Adrenal gland (tissue), 12 donors: Measurements from ENCODE around the gene AGO3. TPM values are rescaled to one million over a fixed set of nuclear protein-coding genes. Genes with fewer than 3 reads are reported as not detected.

Source experiments
- DNase-seq, 7 donors: peaks; one replicate each; pipeline ENCODE4 v3.0.0-alpha.2; 2019 to 2020
- H3K27ac ChIP-seq, 5 donors: fragments of 200-600 bp; sonication (generic) in 4 of 5; 1 replicate in 3 of 5; 2 replicates in 2 of 5; pipeline versions ENCODE4 v1.5.1 to v1.8.0; 2016 to 2020; ENCODE audit warnings: mild to moderate bottlenecking in 1 of 5
- H3K27me3 ChIP-seq: fragments of 200-600 bp; 2 replicates; pipeline ENCODE4 v1.8.0; 2021
- H3K36me3 ChIP-seq, 2 donors: fragments of 200-600 bp; replicated peaks in 1 of 2; 1 replicate in 1 of 2; 2 replicates in 1 of 2; pipeline versions ENCODE4 v1.5.1 to v1.8.0; 2018 to 2022
- H3K4me1 ChIP-seq, 2 donors: fragments of 200-600 bp; replicated peaks in 1 of 2; 1 replicate in 1 of 2; 2 replicates in 1 of 2; pipeline versions ENCODE4 v1.5.1 to v1.8.0; 2018 to 2021
- H3K4me3 ChIP-seq, 4 donors: fragments of 200-600 bp; sonication (generic) in 3 of 4; one replicate each; pipeline ENCODE4 v1.5.1; 2016 to 2018
- H3K9me3 ChIP-seq, 3 donors: fragments of 200-600 bp; sonication (generic) in 1 of 3; replicated peaks in 1 of 3; 1 replicate in 2 of 3; 2 replicates in 1 of 3; pipeline versions ENCODE4 v1.5.1 to v1.8.0; 2016 to 2021
- POLR2A ChIP-seq, 2 donors: fragments of 450-650 bp; IDR thresholded peaks; one replicate each; pipeline ENCODE4 v1.6.1; 2017; ENCODE audit warnings: antibody characterized with exemption in 2 of 2, mild to moderate bottlenecking in 2 of 2, moderate library complexity in 1 of 2
- WGBS, 4 donors: extraction: QIAGEN DNeasy Blood & Tissue Kit in 2 of 4; methylation state at CpG; one replicate each; pipeline versions ENCODE4 v1.1.5 to v1.1.7; 2013 to 2017; 5-methylcytosine and 5-hydroxymethylcytosine counted together
- intact Hi-C, 2 donors: fragments of 100-400 bp; cut with DNase I; formaldehyde crosslinking; loops; one replicate each; pipeline versions ENCODE4 v1.14.1 to v1.15.0; 2022 to 2023
- polyA plus RNA-seq, 3 donors: library from polyadenylated mRNA; stranded (reverse); fragments of 200-250 nt in 2 of 3; fragments of 350-450 nt in 1 of 3; fragmentation: Illumina TruSeq in 1 of 3; extraction: RNeasy Lipid Tissue Mini Kit (QIAGEN cat#74804) in 1 of 3; gene quantifications; one replicate each; pipeline ENCODE4 v1.2.3, GENCODE V29; 2013 to 2014
- total RNA-seq, 9 donors: library from RNA; depleted of rRNA in 4 of 9; stranded (reverse); fragments of >200 nt in 4 of 9; fragments of 120-200 nt in 1 of 9; fragmentation: NEBNext Ultra II Directional in 1 of 9; extraction: Animal tissue kit (Norgen Biotek cat#: 25700) in 1 of 9; gene quantifications; one replicate each; pipeline versions ENCODE4 v1.1.0 to v1.2.4, GENCODE V29; 2013 to 2023
- TF ChIP-seq, protein P1 (sequence below), 6 experiments: fragments of 450-650 bp in 4 of 6; fragments of 200-600 bp in 2 of 6; sonication (generic) in 1 of 6; IDR thresholded peaks; 1 replicate in 5 of 6; 2 replicates in 1 of 6; pipeline versions ENCODE4 v1.5.1 to v1.8.0; 2016 to 2021; ENCODE audit warnings: antibody characterized with exemption in 6 of 6, mild to moderate bottlenecking in 2 of 6, moderate library complexity in 1 of 6
- donor health status: healthy with polysubstance abuse.
- donor health status: Bipolar disorder and iron deficiency.
- donor health status: DM: yes; HTN: yes; CAD: no.
- donor health status: DM: no; HTN: no; CAD: no.
- donor health status: DM: no; HTN: no; CAD: no.
- donor health status: DM: yes; HTN: yes; CAD: no.

Gene AGO3
- total and polyA plus RNA-seq, 12 donors = 3.7 to 32.2 (median 20.8) TPM

GRCh38 chr1:36027766-36028165 is 96.9 kb downstream of the AGO3 start:
- Histone ChIP-seq H3K27ac (no peak overlapping the region), H3K4me1 (peaks cover 0 to 4% of the 10 kb centered on the region in 2 donors), H3K4me3 (no peak overlapping the region), H3K9me3 (no peaks in the 10 kb centered on the region), H3K27me3 (no peaks in the 10 kb centered on the region), H3K36me3 (peaks cover 0 to 9% of the 10 kb centered on the region in 2 donors)
- 90 to 100% (median 99%) methylated on average over 3 of the region's 3 CpGs for WGBS, 4 donors
- intact Hi-C loops = no loop called here
- DNase-seq = no peak
- TF ChIP-seq, protein P1, sequence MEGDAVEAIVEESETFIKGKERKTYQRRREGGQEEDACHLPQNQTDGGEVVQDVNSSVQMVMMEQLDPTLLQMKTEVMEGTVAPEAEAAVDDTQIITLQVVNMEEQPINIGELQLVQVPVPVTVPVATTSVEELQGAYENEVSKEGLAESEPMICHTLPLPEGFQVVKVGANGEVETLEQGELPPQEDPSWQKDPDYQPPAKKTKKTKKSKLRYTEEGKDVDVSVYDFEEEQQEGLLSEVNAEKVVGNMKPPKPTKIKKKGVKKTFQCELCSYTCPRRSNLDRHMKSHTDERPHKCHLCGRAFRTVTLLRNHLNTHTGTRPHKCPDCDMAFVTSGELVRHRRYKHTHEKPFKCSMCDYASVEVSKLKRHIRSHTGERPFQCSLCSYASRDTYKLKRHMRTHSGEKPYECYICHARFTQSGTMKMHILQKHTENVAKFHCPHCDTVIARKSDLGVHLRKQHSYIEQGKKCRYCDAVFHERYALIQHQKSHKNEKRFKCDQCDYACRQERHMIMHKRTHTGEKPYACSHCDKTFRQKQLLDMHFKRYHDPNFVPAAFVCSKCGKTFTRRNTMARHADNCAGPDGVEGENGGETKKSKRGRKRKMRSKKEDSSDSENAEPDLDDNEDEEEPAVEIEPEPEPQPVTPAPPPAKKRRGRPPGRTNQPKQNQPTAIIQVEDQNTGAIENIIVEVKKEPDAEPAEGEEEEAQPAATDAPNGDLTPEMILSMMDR (IDR thresholded peaks at IDR 0.05) = no peak
- TF ChIP-seq POLR2A (IDR thresholded peaks at IDR 0.05) = no peak

GRCh38 chr1:36031441-36031840 is 100.5 kb downstream of the AGO3 start:
- peaks cover 0 to 4% of the 10 kb centered on the region in 2 donors for H3K36me3 ChIP-seq
- no peak overlapping the region for H3K27ac ChIP-seq

GRCh38 chr1:36034692-36035091 is 103.8 kb downstream of the AGO3 start:
- intact Hi-C loops = no loop called here
- peaks cover 0 to 10% of the 10 kb centered on the region in 2 donors for H3K36me3 ChIP-seq

More at GRCh38 chr1:36031441-36031840, 100.5 kb downstream of the AGO3 start:
- Histone ChIP-seq H3K4me3 (no peak overlapping the region), H3K27me3 (no peaks in the 10 kb centered on the region), H3K4me1 (peaks cover 8 to 14% of the 10 kb centered on the region in 2 donors), H3K9me3 (no peaks in the 10 kb centered on the region)
- 95 to 100% (median 98%) methylated on average over 2 of the region's 2 CpGs for WGBS, 4 donors
- DNase-seq = no peak
- intact Hi-C loops = no loop called here
- TF ChIP-seq POLR2A (IDR thresholded peaks at IDR 0.05) = no peak

DNA sequence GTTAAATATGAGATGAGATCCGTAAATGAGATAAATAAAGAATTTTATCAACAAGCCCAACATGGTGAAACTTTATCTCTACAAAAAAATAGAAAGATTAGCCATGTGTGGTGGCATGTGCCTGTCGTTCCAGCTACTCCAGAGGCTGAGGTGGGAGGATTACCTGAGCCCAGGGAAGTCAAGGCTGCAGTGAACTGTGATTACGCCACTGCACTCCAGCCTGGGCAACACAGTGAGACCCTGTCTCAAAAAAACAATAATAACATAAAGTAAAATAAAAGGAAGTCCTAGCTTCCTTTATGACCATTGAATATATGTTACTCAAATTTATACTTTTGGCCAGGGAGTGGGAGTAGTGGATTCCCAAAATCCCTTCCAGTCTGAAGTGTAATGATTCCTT is 104.2 kb downstream of the AGO3 start:
- intact Hi-C loops = no loop called here
- peaks cover 8 to 14% of the 10 kb centered on the region in 2 donors for H3K4me1 ChIP-seq
- H3K9me3 ChIP-seq = no peaks in the 10 kb centered on the region
- TF ChIP-seq, protein P1 (IDR thresholded peaks at IDR 0.05) = no peak
- TF ChIP-seq POLR2A (IDR thresholded peaks at IDR 0.05) = no peak
- peak overlapping the region; percentile 20 to 78 (median 52) for H3K27ac ChIP-seq
- WGBS, 4 donors = 42 to 52% (median 49%) methylated on average over 3 of the region's 3 CpGs
- peak in 1 of 7 donors; percentile 25 for DNase-seq
- no peaks in the 10 kb centered on the region for H3K27me3 ChIP-seq
- H3K36me3 ChIP-seq = peaks cover 0 to 14% of the 10 kb centered on the region in 2 donors
- H3K4me3 ChIP-seq = no peak overlapping the region

More at GRCh38 chr1:36034692-36035091, 103.8 kb downstream of the AGO3 start:
- no peak for DNase-seq
- H3K27ac ChIP-seq = peak overlapping the region; percentile 20 to 78 (median 60)
- no peaks in the 10 kb centered on the region for H3K27me3 ChIP-seq
- no peaks in the 10 kb centered on the region for H3K9me3 ChIP-seq
- H3K4me1 ChIP-seq = peaks cover 8 to 14% of the 10 kb centered on the region in 2 donors
- TF ChIP-seq POLR2A (IDR thresholded peaks at IDR 0.05) = no peak
- TF ChIP-seq, protein P1 (IDR thresholded peaks at IDR 0.05) = no peak
- no peak overlapping the region for H3K4me3 ChIP-seq

DNA sequence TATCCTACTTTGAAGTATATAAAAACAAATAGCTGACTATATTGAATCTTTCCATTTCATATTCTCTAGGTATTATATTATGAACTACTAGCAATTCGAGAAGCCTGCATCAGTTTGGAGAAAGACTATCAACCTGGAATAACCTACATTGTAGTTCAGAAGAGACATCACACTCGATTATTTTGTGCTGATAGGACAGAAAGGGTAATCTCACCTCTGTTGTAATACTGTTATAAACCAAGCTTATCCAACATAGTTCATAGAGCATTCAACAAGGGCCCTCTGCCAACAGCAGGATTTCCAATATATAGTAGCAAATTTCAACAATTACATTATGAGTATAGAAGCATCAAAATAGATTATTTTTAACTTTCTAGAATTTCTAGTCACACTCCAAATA is 109.3 kb downstream of the AGO3 start:
- WGBS, 4 donors = 87 to 89% (median 89%) methylated on average over 2 of the region's 2 CpGs
- Histone ChIP-seq H3K4me3 (no peak overlapping the region), H3K36me3 (peaks cover 0 to 54% of the 10 kb centered on the region in 2 donors), H3K4me1 (peaks cover 2 to 3% of the 10 kb centered on the region in 2 donors), H3K27ac (no peak overlapping the region), H3K27me3 (no peaks in the 10 kb centered on the region), H3K9me3 (no peaks in the 10 kb centered on the region)
- intact Hi-C loops = no loop called here
- DNase-seq = no peak
- TF ChIP-seq, protein P1 (IDR thresholded peaks at IDR 0.05) = no peak
- TF ChIP-seq POLR2A (IDR thresholded peaks at IDR 0.05) = no peak
